Activated CD4-positive, alpha-beta T cell treated with anti-CD3 and anti-CD28 coated beads, Interleukin-2, Interleukin-6, amounts not matched to agents 100 ng/mL and 50 ng/mL, durations not matched to agents 16 hours and 8 hours (primary cell): ENCODE data around the gene SDK1.

ENCODE experiments used
- DNase-seq: peaks from one replicate; pipeline ENCODE4 v3.0.0-alpha.2; 2020

SDK1 gene

DNA sequence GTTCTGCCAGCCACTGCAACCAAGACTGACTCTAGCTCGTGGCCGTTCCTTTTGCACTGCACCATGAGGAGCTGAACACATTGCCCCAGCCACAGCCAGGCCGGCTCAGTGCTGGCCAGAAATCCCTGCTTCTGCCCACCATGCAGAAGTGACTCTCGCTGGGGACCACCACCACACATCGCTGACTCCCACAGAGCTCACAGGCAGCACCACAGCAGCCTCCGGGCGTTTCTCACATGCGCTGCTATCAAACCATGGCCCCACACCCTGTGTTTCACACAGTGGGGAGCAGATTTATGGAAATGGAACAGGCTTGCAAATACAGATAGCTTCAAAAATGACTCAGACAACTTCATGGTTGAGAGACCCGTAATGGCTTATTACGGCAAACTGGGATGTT is 15.4 kb upstream of the SDK1 start:
- no peak for DNase-seq

DNA sequence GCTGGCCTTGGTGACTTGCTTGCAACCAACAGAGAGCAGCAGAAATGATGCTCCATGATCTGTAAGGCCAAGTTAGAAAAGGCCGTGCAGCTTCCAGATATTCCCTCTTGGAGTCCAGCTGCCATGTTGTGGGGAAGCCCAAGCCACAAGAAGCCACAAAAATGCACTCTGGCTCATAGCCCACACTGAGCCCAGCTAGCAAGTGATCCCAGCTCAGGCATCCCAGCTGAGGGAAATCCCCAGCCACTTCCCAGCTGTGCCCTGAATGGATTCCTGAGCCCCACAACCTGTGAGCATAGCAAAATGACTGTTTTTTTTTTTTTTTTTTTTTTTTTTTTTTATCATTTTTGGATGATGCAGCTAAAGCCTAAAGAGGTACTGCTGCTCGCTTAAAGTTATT is 11.1 kb upstream of the SDK1 start:
- DNase-seq, result no peak

DNA sequence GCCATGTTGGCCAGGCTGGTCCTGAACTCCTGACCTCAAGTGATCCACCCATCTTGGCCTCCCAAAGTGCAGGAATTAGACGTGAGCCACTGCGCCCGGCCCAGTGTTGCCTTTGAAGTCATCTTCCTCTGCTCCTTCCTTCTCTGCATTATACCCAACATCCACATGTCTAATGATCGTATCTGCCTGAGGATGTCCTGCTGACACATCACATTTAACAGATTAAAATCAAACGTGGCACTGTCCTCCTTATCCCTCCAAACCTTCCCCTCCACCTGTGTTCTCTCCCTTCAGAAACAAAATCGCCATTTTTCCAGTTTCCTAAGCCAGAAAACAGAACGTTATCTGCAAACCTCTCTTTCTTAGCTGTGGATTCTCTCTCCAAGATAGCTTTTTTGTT is 8.4 kb upstream of the SDK1 start:
- no peak for DNase-seq

DNA sequence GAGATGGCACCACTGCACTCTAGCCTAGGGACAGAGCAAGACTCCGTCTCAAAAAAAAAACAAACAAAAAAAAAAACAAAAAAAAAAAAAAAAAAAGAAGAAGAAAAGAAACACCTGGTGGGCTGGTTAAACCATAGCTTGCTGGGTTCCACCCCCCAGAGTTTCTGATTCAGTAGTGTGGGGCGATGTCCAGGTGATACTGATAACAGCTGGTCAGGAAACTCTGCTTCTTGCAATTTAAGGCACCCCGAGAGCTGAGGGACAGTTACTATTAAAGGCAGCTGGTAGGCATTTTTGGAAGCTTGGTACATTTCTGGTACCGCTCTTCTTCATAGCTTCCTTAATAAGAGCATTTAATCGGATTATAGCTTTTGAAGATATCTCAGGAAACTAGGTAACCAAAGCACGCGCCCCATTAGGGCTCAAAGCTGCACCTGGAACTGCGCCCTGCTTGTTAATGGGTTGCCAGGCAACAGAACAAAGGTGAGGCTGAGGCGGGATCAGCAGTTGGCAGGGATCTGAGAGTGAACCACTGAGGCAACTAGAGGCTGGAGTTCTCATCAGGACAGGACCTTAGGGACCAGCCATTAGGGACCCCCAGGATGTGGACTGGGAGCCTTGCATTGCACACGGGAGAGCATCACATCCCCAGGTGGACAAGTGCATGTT is 6.5 kb upstream of the SDK1 start:
- DNase-seq, result no peak

DNA sequence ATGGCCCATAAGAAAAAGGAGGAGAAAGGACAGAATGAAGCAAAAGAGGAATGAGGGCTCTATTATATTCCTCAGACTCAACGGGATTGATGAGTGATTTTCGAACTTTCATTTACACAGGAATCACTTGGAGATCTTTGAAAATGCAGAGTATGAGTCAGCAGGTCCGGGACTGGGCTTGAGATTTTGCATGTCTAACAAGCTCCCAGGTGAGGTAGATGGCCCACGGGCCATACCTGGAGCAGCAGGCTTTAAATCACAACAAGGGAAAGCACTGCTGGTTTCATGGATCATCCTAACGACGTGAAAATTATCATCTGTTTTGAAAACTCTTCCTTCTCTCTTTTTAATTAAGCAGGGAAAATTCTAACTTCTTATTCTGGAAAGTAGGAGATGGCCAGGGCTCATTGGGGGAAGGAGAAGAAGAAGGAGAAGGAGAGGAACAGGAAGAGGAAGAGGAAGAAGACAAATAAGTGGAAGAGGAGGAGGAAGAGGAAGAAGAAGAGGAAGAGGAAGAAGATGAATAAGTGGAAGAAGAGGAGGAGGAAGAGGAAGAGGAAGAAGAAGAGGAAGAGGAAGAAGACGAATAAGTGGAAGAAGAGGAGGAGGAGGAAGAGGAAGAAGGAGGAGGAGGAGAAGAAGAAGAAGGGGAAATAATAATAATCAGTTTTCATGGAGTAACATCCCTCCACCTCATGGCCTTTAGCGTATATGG is 3.8 kb upstream of the SDK1 start:
- no peak for DNase-seq

DNA sequence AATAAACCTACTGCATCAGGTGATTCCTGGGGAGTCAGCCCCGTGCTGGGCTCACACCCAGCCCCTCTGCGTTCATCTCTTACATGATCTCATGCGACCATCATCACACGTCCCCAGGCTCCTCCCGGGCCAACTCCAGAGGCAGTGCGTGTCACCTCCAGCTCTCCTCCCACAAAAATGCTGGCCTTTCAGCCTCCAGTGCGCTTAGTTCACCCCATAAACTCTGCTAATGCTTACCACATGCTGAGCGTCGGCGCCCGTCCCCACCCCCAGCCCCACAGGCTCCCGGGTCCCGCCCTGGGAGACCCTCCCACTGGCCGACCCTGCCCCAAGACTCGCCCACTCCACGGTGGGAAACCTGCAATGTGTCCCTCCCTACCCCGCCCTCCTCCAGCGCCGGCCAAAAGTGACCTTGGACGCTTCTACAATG is 816 bp upstream of the SDK1 start:
- DNase-seq, result no peak

DNA sequence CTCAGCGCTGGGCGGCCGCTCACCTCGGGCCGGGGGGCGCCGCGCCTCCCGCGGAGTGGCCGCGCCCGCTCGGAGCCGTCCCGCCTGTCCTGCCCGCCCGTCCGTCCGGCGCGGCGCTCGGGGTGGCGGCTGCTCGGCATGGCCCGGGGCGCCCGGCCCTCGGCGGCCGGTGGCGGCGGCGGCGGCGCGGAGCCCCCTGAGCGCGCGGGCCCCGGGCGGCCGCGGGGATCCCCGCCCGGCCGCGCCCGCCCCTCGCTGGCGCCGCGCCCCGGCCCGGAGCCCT is 338 bp downstream of the SDK1 start:
- no peak for DNase-seq

DNA sequence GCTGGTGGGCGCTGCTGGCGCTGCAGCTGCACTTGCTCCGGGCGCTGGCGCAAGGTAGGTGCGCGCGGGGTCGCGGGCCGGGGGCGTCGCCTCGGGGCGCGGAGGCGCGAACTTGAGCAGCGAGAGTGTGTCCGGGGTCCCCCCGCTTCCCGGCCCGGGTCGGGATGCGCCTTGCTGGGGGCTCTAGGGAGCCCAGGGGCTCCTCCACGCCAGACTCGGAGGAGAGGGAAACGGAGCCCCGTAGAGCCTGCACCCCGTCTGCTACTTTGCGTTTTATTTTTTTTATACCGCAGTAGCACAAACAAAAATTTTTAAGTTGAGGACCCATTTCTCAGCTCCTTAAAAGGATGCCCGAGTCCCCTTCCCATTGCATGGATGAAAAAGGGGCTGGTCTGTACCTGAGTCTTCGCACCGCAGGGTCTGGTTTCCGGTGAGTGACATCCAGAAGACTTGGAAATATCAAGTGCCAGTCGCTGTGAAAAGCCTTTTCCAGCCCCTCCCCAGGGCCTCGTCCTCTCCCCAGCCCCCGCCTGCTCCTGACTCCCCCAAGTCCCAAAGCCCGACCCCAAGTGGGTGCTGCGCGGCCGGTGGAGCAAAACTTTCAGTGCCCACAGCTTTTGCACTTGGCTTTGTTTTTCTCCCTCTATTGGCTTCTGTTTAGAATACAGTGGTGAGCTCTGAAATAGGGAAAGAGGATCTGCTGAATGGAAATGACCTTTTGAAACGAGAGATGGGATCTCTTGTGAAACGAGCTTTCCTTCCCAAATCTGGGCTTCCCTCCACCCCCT is 973 bp downstream of the SDK1 start:
- no peak for DNase-seq

DNA sequence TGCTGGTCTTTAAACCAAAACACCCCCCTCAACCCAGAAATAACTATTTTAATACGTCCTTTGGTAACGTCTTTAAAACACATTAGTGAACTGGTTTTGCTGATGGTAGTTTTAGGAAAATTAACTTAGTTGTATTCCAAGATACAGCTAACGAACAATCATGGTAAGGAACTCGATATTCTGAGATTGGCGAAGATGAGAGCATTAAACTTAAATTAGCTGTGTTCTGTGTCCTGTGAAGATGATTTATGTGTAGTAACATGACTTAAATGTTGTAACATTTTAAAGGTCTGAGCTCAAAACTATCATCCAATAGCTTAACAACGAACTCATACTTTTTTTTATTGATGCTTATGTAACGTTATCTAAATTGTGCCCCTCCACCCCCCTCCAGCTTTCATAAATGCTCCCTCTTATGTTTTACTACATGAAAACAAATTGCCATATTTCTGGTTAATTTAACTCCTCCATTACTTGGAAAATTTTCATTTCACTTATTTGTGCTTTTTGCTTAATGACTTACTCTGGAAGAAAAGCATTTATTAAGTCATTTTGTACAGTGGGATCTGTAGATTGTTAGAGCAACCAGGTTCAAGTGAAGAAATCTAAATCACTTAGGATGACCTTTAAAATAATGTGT is 1.7 kb downstream of the SDK1 start:
- no peak for DNase-seq

DNA sequence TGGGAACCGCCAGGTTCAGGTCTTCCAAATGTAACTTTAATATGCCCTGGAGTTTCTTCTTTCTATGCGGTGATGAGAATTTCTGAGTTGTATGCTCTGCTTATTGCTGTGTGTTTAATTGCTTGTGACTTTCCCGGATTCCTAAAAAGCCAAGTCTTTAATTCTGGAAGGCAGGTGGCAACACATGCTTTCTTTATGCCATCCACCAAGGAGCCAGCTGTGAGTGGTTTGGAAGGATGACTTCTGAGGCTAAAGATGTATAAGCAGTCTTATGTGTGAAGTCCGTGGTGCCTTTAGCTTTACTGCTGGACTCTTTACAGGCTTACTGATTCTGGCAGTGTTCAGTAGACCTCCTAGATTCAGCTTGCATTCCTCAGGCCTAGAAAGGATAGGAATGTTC is 3.1 kb downstream of the SDK1 start:
- DNase-seq, result no peak

DNA sequence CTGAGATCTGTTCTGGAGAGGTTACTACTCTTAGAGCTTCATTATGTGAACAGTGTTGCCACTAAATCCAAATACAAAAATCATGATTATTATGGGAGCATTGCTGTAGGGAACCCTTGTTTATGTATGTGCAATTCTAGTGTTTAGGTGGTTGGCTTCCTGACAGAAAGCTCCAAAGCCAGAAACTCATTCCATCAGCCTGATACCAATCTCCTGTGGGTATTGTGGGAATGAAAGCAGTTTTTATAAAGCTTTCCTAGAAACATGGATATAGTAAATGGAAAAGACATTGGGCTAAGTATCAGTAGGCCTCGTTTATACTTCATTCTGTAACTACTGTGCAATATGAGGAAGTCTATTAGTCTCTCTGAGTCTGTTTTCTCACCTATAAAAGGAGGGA is 6.4 kb downstream of the SDK1 start:
- DNase-seq, result no peak

DNA sequence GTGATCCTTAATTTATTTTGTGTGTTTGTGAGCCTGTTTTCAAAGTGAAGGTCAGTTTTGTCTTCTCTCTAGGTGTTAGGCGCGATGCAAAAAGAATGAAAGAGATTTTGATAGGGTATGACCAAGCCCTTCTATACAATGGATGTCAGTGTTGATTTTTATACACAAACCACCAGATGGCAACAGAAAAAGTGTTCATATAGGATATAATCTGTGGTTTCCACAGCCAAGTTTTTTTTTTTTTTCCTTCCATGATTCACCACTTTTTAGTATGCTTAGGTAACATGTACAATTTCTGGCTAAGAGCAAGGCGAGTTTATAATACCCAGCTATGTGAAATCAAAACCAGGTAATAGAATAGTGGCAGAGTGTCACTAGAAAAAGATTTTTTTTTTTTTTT is 8.1 kb downstream of the SDK1 start:
- no peak for DNase-seq

DNA sequence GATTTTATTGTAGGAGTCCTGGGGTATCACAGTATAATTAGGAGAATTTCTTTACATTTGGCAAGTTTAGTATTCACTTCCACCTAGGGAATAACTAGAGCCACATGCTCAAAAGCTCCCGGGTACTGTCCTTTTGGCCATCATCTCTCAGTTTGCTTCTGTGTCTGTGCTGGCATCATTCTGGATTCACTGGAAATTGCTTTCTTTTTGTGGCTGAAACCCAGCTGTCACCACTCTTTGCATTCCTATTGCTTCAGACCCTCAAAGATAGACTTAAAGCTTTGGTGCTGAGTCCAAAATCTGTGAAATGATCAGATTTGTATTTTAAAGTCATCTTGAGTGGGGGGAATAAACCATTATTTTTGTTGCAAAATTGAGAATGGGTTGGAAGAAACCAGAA is 8.9 kb downstream of the SDK1 start:
- DNase-seq, result no peak

DNA sequence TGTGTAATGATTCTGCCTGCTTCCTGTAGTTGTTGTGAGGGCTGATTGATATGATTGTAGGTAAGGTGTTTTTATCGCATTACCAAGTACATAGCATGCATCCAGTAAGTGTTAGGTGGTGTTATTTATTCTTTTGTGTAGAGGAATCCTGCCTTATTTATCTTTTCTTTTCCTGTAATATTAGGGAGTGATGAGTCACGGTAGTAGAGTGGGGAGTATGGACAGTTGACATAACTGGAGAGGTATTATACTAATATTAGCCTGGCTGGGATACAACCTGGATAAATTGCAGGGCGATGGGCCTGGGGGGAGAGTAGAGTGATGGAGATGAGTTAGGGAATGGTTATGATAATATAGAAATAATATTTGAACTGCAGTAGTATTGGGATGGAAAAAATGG is 9.8 kb downstream of the SDK1 start:
- no peak for DNase-seq

DNA sequence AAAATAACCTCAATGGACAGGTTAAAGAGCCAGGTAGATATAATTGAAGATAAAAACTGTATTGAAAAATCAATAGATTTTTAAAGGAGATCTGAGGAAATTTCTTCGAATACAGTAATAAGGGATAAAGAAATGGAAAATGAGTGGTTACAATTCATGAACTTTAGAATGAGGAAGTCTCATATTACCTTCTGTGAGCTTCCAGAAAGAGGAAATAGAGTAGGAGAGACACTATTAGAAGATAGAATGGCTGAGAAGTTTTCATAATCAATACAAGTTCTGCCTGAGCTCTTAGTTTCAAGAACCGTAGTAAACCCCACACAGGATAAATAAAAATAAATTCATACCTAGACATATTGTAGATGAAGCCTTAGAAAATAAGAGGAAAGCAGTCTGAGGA is 11.5 kb downstream of the SDK1 start:
- no peak for DNase-seq

DNA sequence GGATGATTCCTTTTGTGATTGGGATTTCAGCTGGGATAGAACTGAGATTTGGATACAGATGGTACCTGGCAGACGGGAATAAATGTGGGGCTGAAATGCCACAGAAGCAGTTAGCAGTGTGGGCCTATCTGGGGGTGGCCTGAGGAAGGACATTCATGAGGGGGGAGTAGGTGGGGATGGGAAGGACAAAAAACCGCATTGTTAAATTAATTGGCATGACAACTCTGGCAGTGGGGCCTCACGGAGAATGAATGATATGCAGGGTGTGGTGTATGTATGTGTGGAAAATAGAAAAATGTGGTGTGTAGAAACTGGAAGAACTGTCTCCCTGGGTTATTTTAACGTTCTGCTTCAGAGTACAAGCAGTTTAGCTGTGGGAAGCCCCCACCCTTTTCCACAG is 17.8 kb downstream of the SDK1 start:
- no peak for DNase-seq

DNA sequence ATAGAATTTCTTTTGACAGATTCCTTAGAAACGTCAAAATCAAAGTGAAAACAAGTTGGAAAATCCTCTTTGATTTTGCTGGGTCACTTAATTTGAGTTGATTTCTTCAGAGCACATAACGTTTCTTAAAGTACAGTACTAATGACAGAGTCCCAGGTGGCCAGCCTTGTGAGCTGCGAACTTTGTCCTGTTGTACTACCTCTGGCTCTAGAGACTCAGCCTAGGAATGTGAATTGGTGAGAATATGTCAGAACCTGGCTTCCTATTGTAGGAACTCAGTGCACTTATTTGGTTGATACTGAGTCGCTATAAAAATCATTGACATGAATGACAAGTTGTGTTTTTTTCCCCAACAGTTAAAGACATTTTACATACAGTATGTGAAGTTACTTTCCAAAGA is 20.2 kb downstream of the SDK1 start:
- DNase-seq, result no peak

DNA sequence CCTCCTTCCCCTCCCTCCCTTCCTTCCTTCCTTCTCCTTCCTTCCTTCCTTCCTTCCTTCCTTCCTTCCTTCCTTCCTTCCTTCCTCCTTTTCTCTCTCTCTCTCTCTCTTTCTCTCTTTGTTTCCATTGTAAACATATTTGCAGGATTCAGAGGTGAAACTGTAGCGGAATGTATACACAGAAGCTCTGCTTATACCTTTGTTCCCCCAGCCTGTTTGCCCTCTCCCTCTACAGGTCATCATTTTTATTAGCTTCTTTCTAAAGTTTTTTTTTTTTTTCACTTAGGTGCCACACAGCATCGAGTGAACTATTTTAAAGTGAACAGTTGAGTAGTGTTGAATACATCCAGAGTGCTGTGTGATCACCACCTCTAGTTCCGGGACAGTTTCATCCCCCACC is 20.7 kb downstream of the SDK1 start:
- no peak for DNase-seq

DNA sequence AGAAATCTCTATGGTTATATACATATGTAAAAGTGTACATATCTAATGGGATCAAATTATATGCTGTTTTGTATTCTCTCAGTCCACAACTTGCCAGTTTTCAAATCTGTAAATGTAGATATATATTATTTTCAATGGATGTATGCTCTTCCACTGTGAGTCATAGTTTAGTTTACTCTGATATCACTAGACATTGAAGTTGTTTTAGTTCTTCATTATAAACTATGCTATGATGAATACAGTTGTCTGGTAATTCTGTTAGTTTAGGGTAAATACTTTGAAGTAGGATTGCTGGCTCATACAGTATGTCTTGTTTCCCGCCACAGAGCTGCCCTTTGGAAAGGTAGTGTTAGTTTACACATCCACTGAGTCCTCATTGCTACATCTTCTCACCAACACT is 25.2 kb downstream of the SDK1 start:
- no peak for DNase-seq

DNA sequence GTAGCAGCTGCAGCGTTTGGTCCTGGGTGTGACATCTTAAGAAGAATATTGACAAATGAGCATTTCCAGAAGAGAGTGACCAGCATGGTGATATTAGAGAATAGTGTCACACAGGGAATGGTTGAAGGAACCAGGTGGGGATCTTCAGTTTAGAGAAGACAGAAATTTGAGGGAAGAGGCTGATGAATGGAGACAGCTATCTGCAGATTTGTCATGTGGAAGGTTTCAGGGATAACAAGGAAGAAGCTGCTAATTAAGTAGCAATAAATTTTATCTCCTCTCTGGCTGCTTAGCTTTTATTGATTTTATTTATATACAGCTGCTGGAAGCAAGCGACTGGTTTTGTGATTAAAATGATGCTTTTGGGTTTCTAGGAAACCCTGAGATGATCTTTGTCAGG is 26.0 kb downstream of the SDK1 start:
- DNase-seq, result no peak

DNA sequence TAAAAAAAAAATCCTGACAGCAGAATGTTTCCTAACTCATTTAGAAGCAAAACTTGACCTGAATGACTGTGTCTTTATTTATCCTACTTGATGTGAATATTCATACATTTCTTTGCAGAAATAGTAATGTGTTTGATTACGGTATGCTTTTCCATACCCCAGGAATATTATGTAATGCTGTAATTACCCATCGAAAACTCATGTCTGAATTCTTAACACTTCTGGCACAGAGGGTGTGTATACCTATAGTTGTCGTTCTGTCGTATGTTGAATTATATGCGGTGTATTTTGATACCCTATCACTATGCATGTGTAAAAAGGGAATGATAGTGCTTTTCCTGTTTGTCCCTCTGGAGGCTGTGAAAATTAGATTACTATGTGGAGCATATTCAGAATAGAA is 26.6 kb downstream of the SDK1 start:
- no peak for DNase-seq

DNA sequence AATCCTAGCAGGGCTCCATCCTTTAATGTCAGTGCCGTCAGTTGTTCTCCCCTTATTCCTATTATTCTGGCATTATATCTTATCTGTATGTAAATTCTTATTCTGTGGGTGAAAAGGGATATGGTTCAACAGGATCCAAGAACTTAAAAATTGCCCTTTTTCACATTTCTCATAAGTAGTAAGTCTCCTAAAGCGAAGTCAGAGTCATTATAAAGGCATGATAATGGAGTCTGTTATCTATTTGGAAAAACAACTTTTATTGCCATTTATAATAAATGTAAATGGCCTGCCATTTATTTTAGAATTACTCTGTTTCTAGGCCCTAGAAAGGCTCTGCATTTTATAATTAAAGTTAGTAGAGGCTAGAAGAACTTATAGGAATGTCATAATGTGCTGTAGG is 31.3 kb downstream of the SDK1 start:
- no peak for DNase-seq

DNA sequence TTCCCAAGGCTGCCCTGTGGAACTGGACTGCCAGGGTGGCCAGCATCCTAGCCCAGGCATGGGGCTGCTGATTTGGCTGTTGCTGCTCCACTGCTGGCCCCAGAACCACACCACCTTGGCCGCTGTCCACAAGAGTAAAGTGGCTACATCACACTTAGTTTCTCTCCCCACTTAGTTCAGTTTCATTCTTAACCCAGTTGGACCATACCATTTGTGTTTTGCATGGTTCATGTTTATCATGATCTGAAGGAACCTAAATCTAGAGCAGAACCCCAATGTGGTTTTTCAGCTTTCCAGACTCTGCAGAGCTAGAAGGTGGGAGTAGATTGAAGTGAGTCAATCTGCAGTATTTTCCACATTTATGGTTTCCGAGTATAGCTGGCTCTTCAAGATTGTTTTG is 32.8 kb downstream of the SDK1 start:
- DNase-seq, result no peak

DNA sequence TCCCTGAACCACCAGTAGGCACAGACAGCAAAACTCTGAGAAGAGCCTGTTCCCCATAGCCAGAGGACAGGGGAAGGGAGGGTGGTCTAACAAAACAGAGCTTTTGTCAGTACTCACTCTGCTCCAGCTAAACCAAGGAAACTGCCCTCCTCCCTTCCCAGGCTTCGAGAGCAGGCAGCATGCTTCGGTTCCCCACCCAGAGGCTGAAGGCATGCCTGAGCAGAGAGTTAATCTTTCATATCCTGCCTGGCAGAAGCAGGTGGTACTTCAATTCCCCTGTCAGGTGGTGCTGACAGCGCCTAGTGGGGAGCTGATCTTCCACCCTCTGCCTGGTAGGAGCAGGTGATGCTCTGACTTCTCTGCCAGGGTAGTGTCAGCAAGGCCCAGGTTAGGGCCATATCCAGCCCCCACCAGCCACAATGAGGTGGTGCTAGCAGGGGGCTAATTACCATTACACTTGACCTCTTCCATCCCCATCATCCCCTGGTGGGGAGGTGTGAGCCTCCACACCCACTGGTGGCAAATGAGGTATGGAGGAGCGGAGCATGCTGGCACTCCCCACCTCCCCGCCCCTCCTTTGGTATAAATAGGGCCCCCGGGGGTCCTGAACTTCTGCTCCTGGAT is 35.1 kb downstream of the SDK1 start:
- no peak for DNase-seq
